Measurements from ENCODE around the gene CRISPLD2.
A peak's percentile ranks its signal among the peaks of the same experiment; 100 is the strongest.

CRISPLD2 gene

GRCh38 chr16:84819644-84820304 lies at the start of gene CRISPLD2:
Gene CRISPLD2, plus strand, starts transcription at chr16:84819985. Its CDS starts 18,511 bp downstream, at chr16:84838496.
- peak; percentile 72 to 91 (median 76) for DNase-seq (ENCODE audit: low read depth in 3 of 3)

GRCh38 chr16:84773312-84773711 lies 46.5 kb upstream of the CRISPLD2 start:
- DNase-seq (ENCODE audit: low read depth in 3 of 3), result no peak

GRCh38 chr16:84774810-84775209 lies 45.0 kb upstream of the CRISPLD2 start:
- DNase-seq (ENCODE audit: low read depth in 3 of 3), result no peak

GRCh38 chr16:84775262-84775810 lies 44.4 kb upstream of the CRISPLD2 start:
- no peak for DNase-seq (ENCODE audit: low read depth in 3 of 3)

- DNase-seq (ENCODE audit: low read depth in 3 of 3), result no peak
Measured at GRCh38 chr16:84777435-84777834, 42.4 kb upstream of the CRISPLD2 start.

- no peak for DNase-seq (ENCODE audit: low read depth in 3 of 3)
Measured at GRCh38 chr16:84778720-84779119, 41.1 kb upstream of the CRISPLD2 start.

- DNase-seq (ENCODE audit: low read depth in 3 of 3), result no peak
Measured at GRCh38 chr16:84780063-84780462, 39.7 kb upstream of the CRISPLD2 start.

GRCh38 chr16:84780544-84781376 lies 39.0 kb upstream of the CRISPLD2 start:
- no peak for DNase-seq (ENCODE audit: low read depth in 3 of 3)

GRCh38 chr16:84782846-84783245 lies 36.9 kb upstream of the CRISPLD2 start:
- no peak for DNase-seq (ENCODE audit: low read depth in 3 of 3)

- DNase-seq (ENCODE audit: low read depth in 3 of 3), result no peak
Measured at GRCh38 chr16:84785843-84786581, 33.8 kb upstream of the CRISPLD2 start.

GRCh38 chr16:84786605-84787262 lies 33.1 kb upstream of the CRISPLD2 start:
- no peak for DNase-seq (ENCODE audit: low read depth in 3 of 3)

- no peak for DNase-seq (ENCODE audit: low read depth in 3 of 3)
Measured at GRCh38 chr16:84787263-84787622, 32.5 kb upstream of the CRISPLD2 start.

- no peak for DNase-seq (ENCODE audit: low read depth in 3 of 3)
Measured at GRCh38 chr16:84788920-84789391, 30.8 kb upstream of the CRISPLD2 start.

- DNase-seq (ENCODE audit: low read depth in 3 of 3), result no peak
Measured at GRCh38 chr16:84789431-84789830, 30.4 kb upstream of the CRISPLD2 start.

- no peak for DNase-seq (ENCODE audit: low read depth in 3 of 3)
Measured at GRCh38 chr16:84790301-84790700, 29.5 kb upstream of the CRISPLD2 start.

GRCh38 chr16:84791088-84791487 lies 28.7 kb upstream of the CRISPLD2 start:
- no peak for DNase-seq (ENCODE audit: low read depth in 3 of 3)

- no peak for DNase-seq (ENCODE audit: low read depth in 3 of 3)
Measured at GRCh38 chr16:84791501-84791900, 28.3 kb upstream of the CRISPLD2 start.

GRCh38 chr16:84794186-84794585 lies 25.6 kb upstream of the CRISPLD2 start:
- no peak for DNase-seq (ENCODE audit: low read depth in 3 of 3)

GRCh38 chr16:84794626-84795025 lies 25.2 kb upstream of the CRISPLD2 start:
- no peak for DNase-seq (ENCODE audit: low read depth in 3 of 3)

GRCh38 chr16:84795329-84796053 lies 24.3 kb upstream of the CRISPLD2 start:
- DNase-seq (ENCODE audit: low read depth in 3 of 3), result no peak
